Nephron progenitor cell (in vitro differentiated cells): ENCODE data around the gene PPP1R2.

Source experiments
- DNase-seq: peaks from one replicate; pipeline ENCODE4 v3.0.0; 2021
- H3K27ac Mint-ChIP-seq: 2 replicates; pipeline ENCODE4 v1.8.0; 2021; ENCODE audit warnings: mild to moderate bottlenecking, moderate library complexity, mixed read lengths
- H3K27me3 Mint-ChIP-seq: 2 replicates; pipeline ENCODE4 v1.8.0; 2021; ENCODE audit warnings: mild to moderate bottlenecking, low read depth, mixed read lengths; ENCODE audit not compliant: poor library complexity
- H3K36me3 Mint-ChIP-seq: 2 replicates; pipeline ENCODE4 v1.8.0; 2021; ENCODE audit warnings: low read depth, mixed read lengths
- H3K4me1 Mint-ChIP-seq: 2 replicates; pipeline ENCODE4 v1.8.0; 2021; ENCODE audit warnings: mixed read lengths
- H3K4me3 Mint-ChIP-seq: 2 replicates; pipeline ENCODE4 v1.8.0; 2021; ENCODE audit warnings: mild to moderate bottlenecking, moderate library complexity, mixed read lengths
- H3K9me3 Mint-ChIP-seq: 2 replicates; pipeline ENCODE4 v1.8.0; 2021; ENCODE audit warnings: mild to moderate bottlenecking, moderate library complexity, mixed read lengths
- CTCF ChIP-seq: fragments of 200-600 bp; sonication (generic); IDR thresholded peaks from 2 replicates; pipeline ENCODE4 v1.5.0; 2021; ENCODE audit warnings: antibody characterized with exemption

Gene PPP1R2

GRCh38 chr3:195559723-195560409 lies 16.7 kb upstream of the PPP1R2 start:
- Mint-ChIP-seq H3K4me3 (no peak overlapping the region), H3K27ac (no peak overlapping the region), H3K4me1 (peaks cover 52% of the 10 kb centered on the region), H3K27me3 (peaks cover 5% of the 10 kb centered on the region), H3K9me3 (peaks cover 5% of the 10 kb centered on the region), H3K36me3 (no peaks in the 10 kb centered on the region)
- TF ChIP-seq CTCF: no peak
- no peak for DNase-seq

GRCh38 chr3:195558602-195559001 lies 15.5 kb upstream of the PPP1R2 start:
- DNase-seq: no peak
- Mint-ChIP-seq H3K27me3 (peaks cover 11% of the 10 kb centered on the region), H3K36me3 (no peaks in the 10 kb centered on the region), H3K27ac (no peak overlapping the region), H3K4me3 (no peak overlapping the region), H3K4me1 (peaks cover 55% of the 10 kb centered on the region), H3K9me3 (peaks cover 5% of the 10 kb centered on the region)
- peak; percentile 27 for TF ChIP-seq CTCF

GRCh38 chr3:195557322-195557721 lies 14.2 kb upstream of the PPP1R2 start:
- TF ChIP-seq CTCF: no peak
- Mint-ChIP-seq H3K27me3 (peaks cover 11% of the 10 kb centered on the region), H3K27ac (no peak overlapping the region), H3K4me1 (peaks cover 55% of the 10 kb centered on the region), H3K4me3 (no peak overlapping the region), H3K36me3 (no peaks in the 10 kb centered on the region), H3K9me3 (peaks cover 5% of the 10 kb centered on the region)
- DNase-seq: no peak

- Mint-ChIP-seq H3K4me3 (no peak overlapping the region), H3K27me3 (peaks cover 13% of the 10 kb centered on the region), H3K4me1 (peaks cover 60% of the 10 kb centered on the region), H3K27ac (no peak overlapping the region), H3K36me3 (no peaks in the 10 kb centered on the region), H3K9me3 (no peaks in the 10 kb centered on the region)
- no peak for DNase-seq
- no peak for TF ChIP-seq CTCF
These were observed 13.3 kb upstream of the PPP1R2 start for GRCh38 chr3:195556390-195556789.

GRCh38 chr3:195555110-195555509 lies 12.0 kb upstream of the PPP1R2 start:
- Mint-ChIP-seq H3K36me3 (no peaks in the 10 kb centered on the region), H3K27me3 (peaks cover 14% of the 10 kb centered on the region)

More at GRCh38 chr3:195555110-195555509, 12.0 kb upstream of the PPP1R2 start:
- no peak overlapping the region for H3K27ac Mint-ChIP-seq
- DNase-seq: no peak
- no peak for TF ChIP-seq CTCF
- H3K9me3 Mint-ChIP-seq: no peaks in the 10 kb centered on the region
- H3K4me1 Mint-ChIP-seq: peaks cover 67% of the 10 kb centered on the region
- H3K4me3 Mint-ChIP-seq: no peak overlapping the region
